ENCODE measurements around the gene IGF2. TPM values are rescaled to one million over a fixed set of nuclear protein-coding genes. Genes with fewer than 3 reads are reported as not detected.

The IGF2 gene
- total RNA-seq, 1 experiment from 2014 or later = 14.5 TPM

GRCh38 chr11:2134022-2135010, 4.9 kb downstream of the IGF2 start:
- no TSS peak for BruUV-seq (replicated peaks)
- TF ChIP-seq REST (IDR thresholded peaks at IDR 0.05; ENCODE audit: insufficient read depth in 1 of 2, low read depth in 2 of 2, low read length in 1 of 2) (no peak), TCF7L2 (IDR thresholded peaks at IDR 0.05; ENCODE audit: low read depth, low read length) (no peak)
- DNase-seq (ENCODE audit: low read depth, low spot score) = no peak
- in situ Hi-C loops (cut with HindIII; ENCODE audit: low pct_unique_long_range_greater_than_20kb, low sequenced_read_pairs) = no loop called here
- H3K4me1 ChIP-seq (ENCODE audit: control insufficient read depth, insufficient read depth, low read length) = peaks cover 4% of the 10 kb centered on the region
- H3K9me3 ChIP-seq (ENCODE audit: control insufficient read depth, insufficient read depth, low read depth, low read length) = no peaks in the 10 kb centered on the region
- no peak overlapping the region for H3K4me3 ChIP-seq (ENCODE audit: low read depth in 2 of 2, low read length in 2 of 2)
- POLR2A ChIA-PET = no interaction called here
- H3K27ac ChIP-seq (ENCODE audit: low read length) = no peak overlapping the region
- no peaks in the 10 kb centered on the region for H3K36me3 ChIP-seq (ENCODE audit: control insufficient read depth, insufficient read depth, low read length)
- CTCF ChIA-PET = interaction anchor here (1.6 kb wide), 1 partner anchor 17 kb away, joined by 5 read pairs; no protein-coding TSS in a partner anchor
- intact Hi-C loops (cut with micrococcal nuclease; ENCODE audit: unreplicated experiment) = no loop called here
- no peak for ATAC-seq
- H3K27me3 ChIP-seq (ENCODE audit: control insufficient read depth, insufficient read depth, low read length) = no peaks in the 10 kb centered on the region; the same call in 1 of the 2 replicates

GRCh38 chr11:2133241-2134021, 5.8 kb downstream of the IGF2 start:
- Histone ChIP-seq H3K4me1 (ENCODE audit: control insufficient read depth, insufficient read depth, low read length) (peaks cover 4% of the 10 kb centered on the region), H3K9me3 (ENCODE audit: control insufficient read depth, insufficient read depth, low read depth, low read length) (no peaks in the 10 kb centered on the region), H3K27me3 (ENCODE audit: control insufficient read depth, insufficient read depth, low read length) (no peaks in the 10 kb centered on the region; the same call in 1 of the 2 replicates), H3K36me3 (ENCODE audit: control insufficient read depth, insufficient read depth, low read length) (no peaks in the 10 kb centered on the region), H3K27ac (ENCODE audit: low read length) (no peak overlapping the region), H3K4me3 (ENCODE audit: low read depth in 2 of 2, low read length in 2 of 2) (no peak overlapping the region)
- ChIA-PET CTCF (interaction anchor here (0.6 to 1.6 kb wide), 2 partner anchors 18 to 22 kb away, joined by 3 to 5 read pairs; no protein-coding TSS in a partner anchor), POLR2A (no interaction called here)
- TF ChIP-seq REST (IDR thresholded peaks at IDR 0.05; ENCODE audit: insufficient read depth in 1 of 2, low read depth in 2 of 2, low read length in 1 of 2) = no peak
- no peak for TF ChIP-seq POLR2AphosphoS5 (IDR thresholded peaks at IDR 0.05; ENCODE audit: low read depth, low read length)
- TF ChIP-seq SIN3A (IDR thresholded peaks at IDR 0.05; ENCODE audit: borderline replicate concordance, insufficient read depth, low read depth, low read length) = no peak
- TF ChIP-seq TCF7L2 (IDR thresholded peaks at IDR 0.05; ENCODE audit: low read depth, low read length) = no peak
- no peak for TF ChIP-seq CTCF (IDR thresholded peaks at IDR 0.05)
- ATAC-seq = no peak
- intact Hi-C loops (cut with micrococcal nuclease; ENCODE audit: unreplicated experiment) = no loop called here
- in situ Hi-C loops (cut with HindIII; ENCODE audit: low pct_unique_long_range_greater_than_20kb, low sequenced_read_pairs) = no loop called here
- no peak for DNase-seq (ENCODE audit: low read depth, low spot score)
- no TSS peak for BruUV-seq (replicated peaks)

Measured in Panc1 (cell line).